Spinal cord (tissue), 10 donors: ENCODE results near the gene NHSL2. TPM values are rescaled to one million over a fixed set of nuclear protein-coding genes. Genes with fewer than 3 reads are reported as not detected.

Experiments
- DNase-seq, 6 donors: peaks; one replicate each; pipeline versions ENCODE4 v3.0.0 to v3.0.0-alpha.2; 2013 to 2015; ENCODE audit warnings: low spot score in 6 of 6, low read depth in 4 of 6
- H3K27ac ChIP-seq: one replicate; pipeline ENCODE4 v1.5.1; 2013; ENCODE audit warnings: low read depth, low read length, control low read depth
- H3K27me3 ChIP-seq: one replicate; pipeline ENCODE4 v1.6.1; 2013; ENCODE audit warnings: low read length; ENCODE audit not compliant: control insufficient read depth, insufficient read depth
- H3K36me3 ChIP-seq: one replicate; pipeline ENCODE4 v1.6.1; 2013; ENCODE audit warnings: low read length; ENCODE audit not compliant: control insufficient read depth, insufficient read depth
- H3K4me1 ChIP-seq: one replicate; pipeline ENCODE4 v1.6.1; 2013; ENCODE audit warnings: low read length; ENCODE audit not compliant: control insufficient read depth, insufficient read depth
- H3K4me3 ChIP-seq: one replicate; pipeline ENCODE4 v1.5.1; 2013; ENCODE audit warnings: low read depth, low read length, control low read depth
- H3K9me3 ChIP-seq: one replicate; pipeline ENCODE4 v1.6.1; 2013; ENCODE audit warnings: low read length; ENCODE audit not compliant: control insufficient read depth, insufficient read depth
- WGBS: methylation state at CpG from one replicate; pipeline ENCODE4 v1.1.5; 2013; ENCODE audit warnings: missing lambda C conversion rate; ENCODE audit not compliant: insufficient coverage; 5-methylcytosine and 5-hydroxymethylcytosine counted together
- polyA plus RNA-seq, 2 donors: library from polyadenylated mRNA; unstranded; fragments of 120-200 nt; gene quantifications; one replicate each; pipeline ENCODE4 v1.2.1, GENCODE V29; 2013; ENCODE audit not compliant: insufficient read length in 2 of 2
- total RNA-seq, 2 donors: library from RNA; depleted of rRNA in 1 of 2; stranded (reverse); fragments of 120-200 nt in 1 of 2; fragments of >200 nt in 1 of 2; gene quantifications; one replicate each; pipeline versions ENCODE4 v1.2.3 to v1.2.4, GENCODE V29; 2013 to 2014
- donor health status: healthy.

The NHSL2 gene
- total and polyA plus RNA-seq, 4 donors: 6.1 to 19.2 (median 8.5) TPM

DNA sequence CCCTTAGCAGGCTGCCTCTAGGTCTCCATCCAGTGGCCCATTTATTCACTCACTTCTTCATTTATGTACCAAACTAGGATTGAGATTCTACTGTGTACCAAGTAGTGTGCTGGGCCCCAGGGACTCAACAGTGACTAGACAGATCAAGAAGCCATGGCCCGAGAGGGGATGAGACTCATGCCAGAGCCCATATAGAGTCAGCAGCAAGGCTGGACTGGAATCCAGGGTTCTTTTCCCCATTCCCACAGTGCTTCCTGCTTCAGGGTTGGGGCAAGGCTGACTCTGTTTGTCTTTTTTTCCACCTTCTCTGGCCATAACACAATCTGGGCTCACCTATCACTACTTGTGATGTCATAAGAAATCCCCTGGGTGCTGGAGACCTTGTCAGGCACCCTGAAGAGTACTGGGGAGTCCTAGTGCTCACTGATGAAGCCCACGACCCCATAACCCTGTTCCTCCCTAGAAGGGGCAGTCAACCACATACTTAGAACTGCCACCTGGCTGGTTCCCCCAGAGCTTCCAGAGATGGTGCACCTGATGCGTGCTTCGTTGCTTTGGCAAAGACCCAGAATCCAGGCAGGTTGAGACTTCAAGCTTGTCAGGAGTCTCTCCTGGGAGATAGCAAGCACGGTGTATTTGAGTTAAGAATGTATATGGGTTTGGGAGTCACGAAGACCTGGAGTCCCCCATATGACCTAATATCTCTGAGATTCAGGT lies 214.8 kb downstream of the NHSL2 start:
- Histone ChIP-seq H3K36me3 (peaks cover 14% of the 10 kb centered on the region), H3K4me3 (no peak overlapping the region), H3K27me3 (peaks cover 24% of the 10 kb centered on the region), H3K9me3 (no peaks in the 10 kb centered on the region), H3K4me1 (peaks cover 60% of the 10 kb centered on the region), H3K27ac (peak overlapping the region; percentile 12)
- no peak for DNase-seq
- 63% methylated on average over 5 of the region's 6 CpGs for WGBS

- Histone ChIP-seq H3K4me3 (no peak overlapping the region), H3K9me3 (no peaks in the 10 kb centered on the region), H3K4me1 (peaks cover 61% of the 10 kb centered on the region), H3K36me3 (peaks cover 14% of the 10 kb centered on the region), H3K27ac (peak overlapping the region; percentile 43), H3K27me3 (peaks cover 27% of the 10 kb centered on the region)
- 50% methylated on average over 1 of the region's 3 CpGs for WGBS
- DNase-seq: peak in 2 of 6 donors; percentile 32
Observed at GRCh38 chrX:72126048-72126415, 215.4 kb downstream of the NHSL2 start.

DNA sequence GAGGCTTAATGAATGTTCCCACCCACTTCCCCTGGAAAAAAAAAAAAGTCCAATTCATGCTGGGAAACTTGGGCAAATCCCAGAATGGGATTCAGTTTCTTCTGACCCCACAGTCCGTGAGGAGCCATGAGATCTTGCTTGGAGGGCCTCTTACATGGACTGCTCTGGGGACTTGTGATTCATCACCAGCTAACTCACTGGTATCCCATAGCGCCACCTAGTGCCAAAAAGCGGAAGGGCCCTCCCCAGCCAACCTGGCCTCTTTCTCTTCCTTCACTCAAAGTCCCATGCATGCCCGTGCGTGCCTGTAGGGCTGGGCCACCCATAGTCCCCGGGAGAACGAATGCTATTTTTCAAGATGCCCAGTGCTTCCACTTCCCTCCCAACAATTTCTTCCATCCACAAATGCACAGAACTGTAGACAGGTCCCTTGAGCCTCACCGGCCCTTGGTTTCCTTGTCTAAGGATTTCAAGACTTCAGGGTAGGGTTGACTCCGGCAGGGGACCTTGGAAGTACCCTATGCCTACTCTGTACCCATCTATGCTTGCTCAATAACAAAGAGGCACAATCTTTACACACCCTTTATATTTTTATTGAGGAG lies 216.0 kb downstream of the NHSL2 start:
- peaks cover 29% of the 10 kb centered on the region for H3K27me3 ChIP-seq

GRCh38 chrX:72127332-72127731 lies 216.7 kb downstream of the NHSL2 start:
- no peak overlapping the region for H3K4me3 ChIP-seq
- H3K4me1 ChIP-seq: peaks cover 67% of the 10 kb centered on the region
- WGBS: 52% methylated on average over 3 of the region's 3 CpGs
- DNase-seq: no peak
- peaks cover 14% of the 10 kb centered on the region for H3K36me3 ChIP-seq
- peaks cover 34% of the 10 kb centered on the region for H3K27me3 ChIP-seq
- H3K27ac ChIP-seq: no peak overlapping the region
- H3K9me3 ChIP-seq: no peaks in the 10 kb centered on the region

More for the DNA sequence above, 216.0 kb downstream of the NHSL2 start:
- no peak overlapping the region for H3K4me3 ChIP-seq
- H3K9me3 ChIP-seq: no peaks in the 10 kb centered on the region
- WGBS: 4% methylated on average over 7 of the region's 9 CpGs
- H3K4me1 ChIP-seq: peaks cover 64% of the 10 kb centered on the region
- peaks cover 14% of the 10 kb centered on the region for H3K36me3 ChIP-seq
- peak in 5 of 6 donors; percentile 59 to 93 (median 70) for DNase-seq
- peak overlapping the region; percentile 43 for H3K27ac ChIP-seq

- Histone ChIP-seq H3K36me3 (peaks cover 14% of the 10 kb centered on the region), H3K4me3 (no peak overlapping the region), H3K27ac (no peak overlapping the region), H3K27me3 (peaks cover 36% of the 10 kb centered on the region), H3K9me3 (no peaks in the 10 kb centered on the region), H3K4me1 (peaks cover 70% of the 10 kb centered on the region)
- no peak for DNase-seq
- WGBS: 63% methylated on average over 4 of the region's 4 CpGs
Observed at GRCh38 chrX:72128183-72128834, 217.7 kb downstream of the NHSL2 start.

DNA sequence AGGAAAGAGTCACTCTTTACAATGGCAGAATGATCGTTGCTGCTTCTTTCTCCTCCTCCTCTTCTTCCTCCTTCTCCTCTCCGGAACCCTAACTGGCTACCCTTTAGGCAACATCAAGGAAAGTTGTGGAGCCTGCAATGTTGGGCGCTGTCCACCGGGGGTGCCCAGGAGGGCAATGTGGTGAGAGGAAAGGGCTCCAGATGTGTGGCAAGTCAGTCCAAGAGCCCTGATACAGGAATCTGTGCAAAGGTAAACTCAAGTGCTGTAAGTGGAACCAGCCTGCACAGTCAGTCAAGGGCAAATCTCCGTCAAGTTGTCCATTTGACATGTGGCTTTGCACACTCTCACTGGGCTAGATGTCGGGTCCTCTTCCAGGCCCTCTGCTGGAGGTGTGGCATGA lies 218.2 kb downstream of the NHSL2 start:
- Histone ChIP-seq H3K27me3 (peaks cover 40% of the 10 kb centered on the region), H3K4me1 (peaks cover 64% of the 10 kb centered on the region), H3K4me3 (no peak overlapping the region), H3K9me3 (no peaks in the 10 kb centered on the region), H3K27ac (no peak overlapping the region), H3K36me3 (peaks cover 15% of the 10 kb centered on the region)
- no peak for DNase-seq
- 55% methylated on average over 5 of the region's 6 CpGs for WGBS

DNA sequence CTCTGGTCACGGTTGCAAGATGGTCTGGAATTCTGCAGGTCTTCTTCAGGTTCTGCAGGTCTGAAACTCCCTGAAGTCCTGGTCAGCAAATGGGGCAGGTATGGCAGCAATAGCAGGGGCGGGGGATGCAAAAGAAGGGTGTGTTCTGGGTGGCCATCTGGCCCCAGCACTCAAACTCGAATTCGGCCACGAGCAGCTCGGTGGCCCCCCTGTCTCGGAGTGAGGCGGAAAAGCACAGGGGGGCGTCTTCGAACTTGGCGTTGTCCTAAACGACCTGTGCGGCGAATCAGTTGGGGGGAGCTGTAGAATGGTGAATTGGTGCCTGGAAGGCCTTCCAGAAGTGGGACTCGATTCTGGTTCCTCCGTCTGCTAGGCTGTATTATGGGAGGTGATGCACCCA lies 219.0 kb downstream of the NHSL2 start:
- no peak for DNase-seq
- Histone ChIP-seq H3K27me3 (peaks cover 47% of the 10 kb centered on the region), H3K27ac (no peak overlapping the region), H3K4me1 (peaks cover 58% of the 10 kb centered on the region), H3K36me3 (peaks cover 20% of the 10 kb centered on the region), H3K4me3 (no peak overlapping the region), H3K9me3 (no peaks in the 10 kb centered on the region)
- WGBS: 90% methylated on average over 16 of the region's 16 CpGs

DNA sequence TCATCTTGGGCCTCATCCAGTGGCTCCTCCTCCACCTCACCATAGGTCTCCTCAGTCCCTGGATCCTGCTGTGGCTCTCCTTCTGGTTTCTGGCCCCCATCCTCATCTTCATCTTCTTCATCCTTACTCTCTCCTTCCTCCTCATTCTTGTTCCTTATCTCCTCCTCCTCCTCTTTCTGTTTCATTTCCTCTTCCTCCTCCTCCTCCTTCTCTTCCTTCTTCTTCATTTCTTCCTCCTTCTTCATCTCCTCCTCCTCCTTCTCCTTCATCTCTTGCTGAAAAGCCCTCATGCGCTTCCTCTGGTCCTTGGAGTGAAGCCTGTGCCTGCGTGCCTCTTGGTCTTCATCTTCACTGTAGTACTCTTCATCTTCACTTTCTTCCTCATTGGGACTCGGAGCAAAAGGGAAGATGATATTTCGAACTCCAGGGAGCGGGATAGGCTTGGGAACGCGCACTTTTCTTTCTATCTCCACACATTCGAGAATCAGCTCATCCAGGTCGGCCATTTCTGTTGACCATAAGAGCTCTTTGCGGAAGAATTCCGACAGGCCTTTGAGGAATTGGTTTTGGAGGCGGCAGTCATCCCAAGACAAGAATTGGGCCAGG lies 219.6 kb downstream of the NHSL2 start:
- WGBS: 69% methylated on average over 10 of the region's 12 CpGs
- Histone ChIP-seq H3K4me1 (peaks cover 58% of the 10 kb centered on the region), H3K9me3 (no peaks in the 10 kb centered on the region), H3K4me3 (peak overlapping the region; percentile 19), H3K27ac (no peak overlapping the region), H3K36me3 (peaks cover 20% of the 10 kb centered on the region), H3K27me3 (peaks cover 47% of the 10 kb centered on the region)
- no peak for DNase-seq

DNA sequence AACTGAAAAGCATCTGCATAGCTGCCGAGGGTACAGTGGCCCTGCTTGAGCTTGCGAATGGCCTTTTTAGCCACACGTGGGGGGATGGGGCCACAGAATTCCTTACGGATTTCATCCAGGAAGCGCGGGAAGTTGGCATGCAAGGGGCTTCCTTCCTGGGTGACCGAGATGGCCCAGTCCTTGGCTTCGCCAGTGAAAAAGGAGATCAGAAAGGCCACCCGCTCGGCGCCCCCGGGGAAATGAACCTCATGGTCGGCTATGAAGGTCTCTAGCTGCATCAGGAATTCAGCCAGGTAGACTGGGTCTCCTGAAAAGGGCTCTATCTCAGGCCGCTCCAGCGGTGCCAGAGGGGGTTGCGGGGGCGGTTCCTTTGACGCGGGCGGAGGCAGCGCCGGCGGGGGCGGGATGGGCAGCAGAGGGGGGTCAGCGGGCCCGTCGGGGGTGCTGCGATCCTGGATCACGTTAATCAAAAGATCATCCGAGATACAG lies 220.2 kb downstream of the NHSL2 start:
- peak overlapping the region; percentile 47 for H3K4me3 ChIP-seq
- WGBS: 33% methylated on average over 30 of the region's 30 CpGs
- no peak overlapping the region for H3K27ac ChIP-seq
- peak in 1 of 6 donors; percentile 12 for DNase-seq
- H3K27me3 ChIP-seq: peaks cover 42% of the 10 kb centered on the region
- no peaks in the 10 kb centered on the region for H3K9me3 ChIP-seq
- H3K36me3 ChIP-seq: peaks cover 20% of the 10 kb centered on the region
- peaks cover 56% of the 10 kb centered on the region for H3K4me1 ChIP-seq
